Endometrial microvascular endothelial cells (primary cell): Measurements from ENCODE around the gene DIAPH2. TPM values are rescaled to one million over a fixed set of nuclear protein-coding genes. Genes with fewer than 3 reads are reported as not detected.

ENCODE experiments used
- in situ Hi-C: cut with HindIII; loops from 2 replicates; pipeline ENCODE4 v1.10.0; 2017; ENCODE audit warnings: low sequenced_read_pairs, low pct_unique_long_range_greater_than_20kb; ENCODE audit errors: inconsistent ontology term
- total RNA-seq: library from RNA; depleted of rRNA; stranded (reverse); fragments of >200 nt; gene quantifications from one replicate; pipeline ENCODE4 v1.2.3, GENCODE V29; 2015; ENCODE audit errors: inconsistent ontology term

DIAPH2 gene
- total RNA-seq: 13.3 TPM

- in situ Hi-C loops: no loop called here
Observed at GRCh38 chrX:96684339-96685209, at the start of gene DIAPH2. Gene DIAPH2, plus strand, starts transcription at chrX:96684842.

- in situ Hi-C loops: no loop called here
Observed at GRCh38 chrX:96650023-96650422, 34.6 kb upstream of the DIAPH2 start.

DNA sequence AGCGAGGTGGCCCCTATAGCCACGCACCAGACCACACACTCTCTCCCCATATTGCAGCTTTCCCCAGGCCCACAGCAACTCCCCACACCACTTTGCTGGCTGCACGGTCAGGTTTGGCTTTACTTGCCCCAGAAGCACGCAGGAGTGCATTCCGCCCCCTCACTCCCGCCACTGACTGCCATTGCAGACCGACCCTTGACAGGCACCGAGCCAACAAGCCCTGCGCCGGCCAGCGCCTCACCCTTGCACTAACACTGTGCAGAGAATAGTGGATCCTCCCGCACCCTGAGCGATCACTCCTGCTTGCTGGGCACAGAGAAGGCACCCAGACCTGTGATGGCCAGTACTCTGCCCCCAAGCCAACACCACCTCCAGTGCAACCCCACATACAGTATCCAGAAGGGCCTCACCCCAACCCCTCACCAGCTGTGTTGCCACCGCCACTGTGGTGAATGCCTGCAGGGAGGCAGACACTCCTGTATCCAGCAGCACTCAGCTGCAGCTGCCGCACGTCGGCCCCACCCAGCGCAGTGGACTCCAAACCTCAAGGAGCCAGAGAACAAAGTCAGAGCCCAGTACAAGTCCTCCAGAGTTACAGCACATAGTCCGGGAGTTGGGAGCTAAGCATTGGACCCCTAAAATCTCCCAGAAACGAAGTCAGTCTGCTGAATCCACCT, 28.6 kb upstream of the DIAPH2 start:
- in situ Hi-C loops: no loop called here

DNA sequence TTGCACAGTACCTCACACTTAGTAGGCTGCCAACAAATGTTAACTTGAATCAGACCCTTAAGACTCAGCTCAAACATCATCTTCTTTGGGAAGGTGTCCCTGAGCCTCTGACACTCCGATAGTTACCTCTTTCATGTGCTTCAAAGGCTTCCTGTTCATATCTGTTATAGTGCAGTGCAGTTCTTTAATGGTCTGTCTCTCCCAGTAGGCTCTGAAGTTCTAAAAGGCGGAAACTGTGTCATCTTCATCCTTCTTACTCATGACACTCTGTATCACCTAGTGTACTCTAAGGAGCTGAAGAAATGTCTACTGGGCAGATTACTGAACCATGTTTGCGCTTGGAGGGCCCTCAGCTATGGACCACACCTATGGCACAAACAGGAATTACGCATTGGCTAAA, 2.1 kb upstream of the DIAPH2 start:
- in situ Hi-C loops: no loop called here

DNA sequence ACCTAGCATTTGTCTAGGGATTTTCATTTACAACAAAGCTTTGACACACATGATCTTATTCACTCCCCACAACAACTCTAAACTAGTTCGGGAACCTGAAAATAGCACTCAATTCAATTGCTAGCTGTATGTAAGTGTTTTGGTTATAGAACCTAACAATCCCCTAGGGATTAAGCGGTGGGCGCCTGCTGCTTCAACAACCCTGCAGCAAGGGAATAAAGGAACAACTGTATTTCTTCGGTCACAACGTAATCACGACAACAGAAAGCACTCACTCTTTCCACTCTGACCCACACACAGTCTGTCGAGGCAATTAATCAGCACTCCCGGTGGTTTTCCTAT, 674 bp upstream of the DIAPH2 start:
- in situ Hi-C loops: no loop called here

DNA sequence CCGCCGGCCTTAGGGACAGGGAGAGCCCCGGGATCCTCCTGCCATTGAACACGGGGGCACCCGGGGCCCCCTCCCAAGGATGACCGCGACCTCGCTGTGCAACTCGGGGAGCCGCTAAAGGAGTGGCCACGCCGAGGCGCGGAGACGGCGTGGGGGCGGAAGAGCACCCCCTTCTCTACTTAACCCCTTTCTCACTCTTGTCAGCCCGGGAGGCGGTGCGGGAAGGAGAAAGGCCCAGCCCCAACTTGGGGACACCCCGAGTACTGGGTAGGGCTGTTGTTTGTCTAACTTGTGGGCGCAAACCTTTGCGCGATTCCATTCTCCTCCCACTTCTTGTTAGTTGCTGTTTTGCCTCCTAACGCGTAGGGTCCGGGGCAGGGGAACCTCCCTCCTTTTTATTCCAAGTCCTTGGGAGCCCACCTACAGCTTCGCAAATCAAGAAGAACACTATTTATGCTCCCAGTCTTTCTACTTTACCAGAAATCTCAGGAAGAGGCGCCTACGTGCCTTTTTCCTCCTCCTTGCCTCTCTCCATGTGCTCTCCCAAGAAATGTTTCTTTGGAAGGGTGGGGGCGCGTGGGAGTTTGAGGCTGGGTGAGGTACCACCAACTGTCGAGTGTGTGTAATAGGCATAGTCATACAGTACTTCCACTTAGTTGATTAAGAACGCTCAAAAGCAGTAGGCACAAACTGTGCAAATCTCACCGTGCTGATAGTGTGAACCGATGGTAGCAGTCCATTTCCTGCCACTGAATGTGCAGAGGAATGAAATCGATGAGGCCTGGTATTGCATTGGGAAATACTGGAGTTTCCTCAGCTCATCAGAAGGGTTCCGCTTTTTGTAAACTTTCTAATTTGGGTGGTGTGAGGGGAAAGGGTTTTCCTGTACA, 813 bp downstream of the DIAPH2 start:
- in situ Hi-C loops: no loop called here

DNA sequence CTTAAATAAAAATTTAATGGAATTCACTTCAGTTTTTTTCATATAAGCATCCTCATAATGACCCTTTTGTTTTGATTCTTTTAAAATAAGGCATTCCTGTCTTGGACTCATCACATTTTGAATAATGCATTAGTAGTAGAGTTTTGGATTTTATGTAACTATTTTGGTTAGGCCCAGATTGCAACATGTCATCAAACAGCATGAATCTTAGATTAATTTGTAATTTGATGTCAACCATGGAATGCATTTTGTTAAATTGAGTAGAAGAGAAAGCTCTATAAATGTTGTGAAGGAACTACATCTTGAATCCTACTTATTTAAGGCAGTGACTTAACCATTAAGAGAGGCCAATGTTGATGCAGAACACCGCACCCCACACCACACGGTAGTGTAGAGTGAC, 3.1 kb downstream of the DIAPH2 start:
- in situ Hi-C loops: no loop called here

GRCh38 chrX:96688789-96689188, 4.1 kb downstream of the DIAPH2 start:
- in situ Hi-C loops: no loop called here

GRCh38 chrX:96689991-96690390, 5.3 kb downstream of the DIAPH2 start:
- in situ Hi-C loops: no loop called here

GRCh38 chrX:96692454-96692853, 7.8 kb downstream of the DIAPH2 start:
- in situ Hi-C loops: no loop called here

GRCh38 chrX:96692890-96693289, 8.2 kb downstream of the DIAPH2 start:
- in situ Hi-C loops: no loop called here

GRCh38 chrX:96693407-96693806, 8.8 kb downstream of the DIAPH2 start:
- in situ Hi-C loops: no loop called here

GRCh38 chrX:96696462-96696861, 11.8 kb downstream of the DIAPH2 start:
- in situ Hi-C loops: no loop called here

GRCh38 chrX:96700625-96701024, 16.0 kb downstream of the DIAPH2 start:
- in situ Hi-C loops: no loop called here

GRCh38 chrX:96703379-96703778, 18.7 kb downstream of the DIAPH2 start:
- in situ Hi-C loops: no loop called here

DNA sequence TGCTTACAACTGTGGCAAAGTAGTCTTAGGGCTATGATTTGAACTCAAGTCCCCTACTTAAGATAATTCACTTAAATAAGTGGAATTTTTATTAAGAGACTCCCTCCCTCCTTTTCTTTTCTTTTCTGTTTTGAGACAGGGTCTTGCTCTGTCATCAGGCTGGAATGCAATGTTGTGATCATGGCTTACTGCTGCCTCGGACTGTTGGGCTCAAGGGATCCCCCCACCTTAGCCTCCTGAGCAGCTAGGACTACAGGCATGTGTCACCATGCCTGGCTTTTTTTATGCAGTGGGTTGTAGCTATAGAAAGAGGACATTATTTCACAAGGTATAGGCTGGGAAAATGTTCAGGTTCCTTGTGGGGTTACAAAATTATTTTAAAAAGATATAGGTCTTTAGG, 19.2 kb downstream of the DIAPH2 start:
- in situ Hi-C loops: no loop called here

DNA sequence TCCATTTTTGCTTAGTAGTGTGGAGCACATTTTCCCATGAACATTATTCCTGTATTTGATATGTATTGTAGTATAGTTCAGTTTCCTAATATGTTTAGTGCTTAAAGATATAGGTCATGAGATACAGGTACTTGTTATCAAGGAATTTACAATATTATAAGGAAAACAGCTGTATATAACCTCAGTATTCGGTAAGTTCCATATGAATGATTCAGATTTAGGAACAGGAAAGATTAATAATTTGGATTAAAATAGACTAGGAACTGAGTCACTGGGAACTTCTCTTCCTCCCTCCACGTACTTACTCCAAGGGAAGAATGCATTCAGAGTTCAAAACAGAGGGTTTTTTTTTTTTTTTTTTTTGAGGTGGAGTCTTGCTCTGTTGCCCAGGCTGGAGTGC, 20.0 kb downstream of the DIAPH2 start:
- in situ Hi-C loops: no loop called here

DNA sequence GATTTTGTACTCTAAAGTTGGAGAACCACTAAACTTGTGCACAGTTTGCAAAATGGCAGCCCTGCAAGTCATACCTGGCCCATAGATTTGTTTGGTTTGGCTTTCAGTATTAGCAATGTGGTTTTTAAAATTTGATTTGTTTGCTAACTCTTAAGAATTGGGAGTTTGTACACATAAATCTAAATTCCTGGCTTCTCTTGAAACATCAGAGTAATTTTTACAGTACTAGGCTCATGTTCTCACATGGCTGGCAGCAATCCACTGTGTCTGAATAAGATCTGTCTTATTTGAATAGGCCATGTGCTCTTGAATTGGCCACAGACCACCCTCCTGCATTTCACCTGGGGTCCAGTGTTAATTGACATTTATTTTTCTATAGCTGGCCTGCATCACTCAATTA, 21.3 kb downstream of the DIAPH2 start:
- in situ Hi-C loops: no loop called here

DNA sequence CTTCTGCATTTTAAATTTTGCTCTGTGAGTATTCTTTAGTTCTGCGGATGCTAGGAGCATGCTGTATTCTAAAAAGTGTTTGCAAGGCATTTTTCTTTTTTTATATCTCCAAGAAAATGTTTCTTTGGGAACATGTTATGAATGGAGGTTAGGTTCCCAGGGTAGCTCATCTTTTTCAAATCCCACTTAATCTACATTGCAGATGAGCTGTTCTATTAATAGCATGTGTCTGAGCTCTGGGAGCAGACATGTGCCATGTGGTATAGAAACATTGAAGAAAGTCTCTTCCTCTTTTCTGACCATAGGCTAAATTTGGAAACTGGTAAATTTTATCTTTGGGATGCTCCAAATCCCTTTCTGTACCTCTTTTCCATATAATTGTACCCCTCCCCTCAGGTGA, 23.2 kb downstream of the DIAPH2 start:
- in situ Hi-C loops: no loop called here

GRCh38 chrX:96710031-96710430, 25.4 kb downstream of the DIAPH2 start:
- in situ Hi-C loops: no loop called here
